ENCODE results near the gene OCA2. TPM values are rescaled to one million over a fixed set of nuclear protein-coding genes. Genes with fewer than 3 reads are reported as not detected.

The OCA2 gene
- total RNA-seq, 1 donor: not detected

GRCh38 chr15:27784107-27784506, 315.0 kb downstream of the OCA2 start:
- DNase-seq (ENCODE audit: low read depth): no peak
- H3K4me3 ChIP-seq (ENCODE audit: low read depth, low read length): no peak overlapping the region
- no peak for TF ChIP-seq CTCF (IDR thresholded peaks at IDR 0.05; ENCODE audit: insufficient read depth, low read length)

- H3K4me3 ChIP-seq (ENCODE audit: low read depth, low read length): no peak overlapping the region
- DNase-seq (ENCODE audit: low read depth): no peak
- TF ChIP-seq CTCF (IDR thresholded peaks at IDR 0.05; ENCODE audit: insufficient read depth, low read length): no peak
Observed at GRCh38 chr15:27783678-27784077, 315.4 kb downstream of the OCA2 start.

- no peak for TF ChIP-seq CTCF (IDR thresholded peaks at IDR 0.05; ENCODE audit: insufficient read depth, low read length)
- no peak overlapping the region for H3K4me3 ChIP-seq (ENCODE audit: low read depth, low read length)
- DNase-seq (ENCODE audit: low read depth): no peak
Observed at GRCh38 chr15:27782125-27782524, 317.0 kb downstream of the OCA2 start.

- H3K4me3 ChIP-seq (ENCODE audit: low read depth, low read length): no peak overlapping the region
- TF ChIP-seq CTCF (IDR thresholded peaks at IDR 0.05; ENCODE audit: insufficient read depth, low read length): no peak
- DNase-seq (ENCODE audit: low read depth): no peak
Observed at GRCh38 chr15:27776501-27776900, 322.6 kb downstream of the OCA2 start.

- no peak overlapping the region for H3K4me3 ChIP-seq (ENCODE audit: low read depth, low read length)
- no peak for TF ChIP-seq CTCF (IDR thresholded peaks at IDR 0.05; ENCODE audit: insufficient read depth, low read length)
- DNase-seq (ENCODE audit: low read depth): no peak
Observed at GRCh38 chr15:27774638-27775037, 324.5 kb downstream of the OCA2 start.

- H3K4me3 ChIP-seq (ENCODE audit: low read depth, low read length): no peak overlapping the region
- no peak for TF ChIP-seq CTCF (IDR thresholded peaks at IDR 0.05; ENCODE audit: insufficient read depth, low read length)
- no peak for DNase-seq (ENCODE audit: low read depth)
Observed at GRCh38 chr15:27774191-27774590, 324.9 kb downstream of the OCA2 start.

- TF ChIP-seq CTCF (IDR thresholded peaks at IDR 0.05; ENCODE audit: insufficient read depth, low read length): no peak
- no peak overlapping the region for H3K4me3 ChIP-seq (ENCODE audit: low read depth, low read length)
- DNase-seq (ENCODE audit: low read depth): no peak
Observed at GRCh38 chr15:27771892-27772291, 327.2 kb downstream of the OCA2 start.
